Activated CD4-positive, alpha-beta T cell treated with anti-CD3 and anti-CD28 coated beads, Interleukin-2, Interleukin-6, amounts not matched to agents 100 ng/mL and 50 ng/mL, durations not matched to agents 16 hours and 8 hours (primary cell): Measurements from ENCODE around the gene ATRNL1.
"Not testable (repeated sequence)": the region's sequence is repeated elsewhere in the genome, so short reads cannot be mapped to it uniquely, and the experiment has no call there.

Experiments used
- DNase-seq: peaks from one replicate; pipeline ENCODE4 v3.0.0-alpha.2; 2020

ATRNL1 gene

DNA sequence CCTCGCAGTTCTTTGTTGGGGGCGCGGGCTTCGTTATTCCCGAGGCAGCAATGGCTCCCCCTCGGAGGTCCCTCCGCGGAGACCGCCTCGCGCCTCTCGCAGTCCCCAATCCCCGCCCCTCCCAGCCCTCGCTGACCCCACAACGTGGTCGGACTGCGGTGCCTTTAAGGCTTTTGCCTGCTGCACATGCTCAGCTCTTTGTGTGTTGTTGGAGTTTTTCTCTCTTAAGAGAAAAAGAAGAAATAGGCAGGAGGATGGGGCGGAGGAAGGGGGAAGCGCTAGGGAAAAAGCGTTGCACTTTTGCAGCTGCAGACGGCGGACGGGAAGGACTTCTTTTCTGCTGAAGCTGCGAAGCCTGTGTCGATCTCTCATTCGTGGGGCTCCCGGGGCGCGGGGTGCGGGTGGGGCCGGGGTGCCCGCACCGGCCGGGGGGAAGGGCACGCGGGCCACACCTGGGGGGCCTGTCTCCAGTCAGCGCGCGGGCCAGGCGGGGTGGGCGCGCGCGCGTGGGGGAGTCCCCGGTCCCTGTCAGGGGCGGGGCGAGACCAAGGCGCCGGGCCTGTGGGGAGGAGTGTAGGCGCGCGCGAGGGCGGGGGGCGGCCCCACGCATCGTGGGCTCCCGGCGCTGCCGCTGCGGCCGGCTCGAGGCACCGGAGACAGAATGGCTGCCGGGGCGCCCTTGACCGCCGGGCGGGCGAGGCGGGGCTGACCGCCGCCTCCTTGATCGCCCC lies 445 bp upstream of the ATRNL1 start:
- DNase-seq: peak; percentile 8

DNA sequence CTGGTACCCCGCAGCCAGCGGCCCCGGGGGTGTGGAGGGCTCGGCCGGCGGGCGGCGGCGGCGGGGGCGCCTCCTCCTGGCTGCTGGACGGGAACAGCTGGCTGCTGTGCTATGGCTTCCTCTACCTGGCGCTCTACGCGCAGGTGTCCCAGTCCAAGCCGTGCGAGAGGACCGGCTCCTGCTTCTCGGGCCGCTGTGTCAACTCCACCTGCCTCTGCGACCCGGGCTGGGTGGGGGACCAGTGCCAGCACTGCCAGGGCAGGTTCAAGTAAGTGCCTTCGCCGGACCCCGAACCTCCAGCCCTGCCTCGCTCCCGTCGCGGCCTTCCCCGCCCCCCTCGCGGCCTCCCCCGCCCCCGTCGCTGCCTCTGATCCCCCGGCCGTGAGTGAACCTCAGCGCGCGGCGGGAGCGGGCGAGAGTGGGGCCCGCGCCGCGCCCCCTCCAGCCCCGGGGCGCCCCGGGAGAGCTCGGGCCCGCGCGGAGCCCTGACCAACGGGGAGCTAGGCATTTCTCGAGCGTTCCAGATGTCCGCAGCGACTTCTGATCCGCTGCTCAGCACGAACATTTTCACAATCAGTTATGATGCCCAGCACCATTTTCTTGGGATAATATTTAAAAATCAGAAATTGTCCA lies 727 bp downstream of the ATRNL1 start:
- no peak for DNase-seq

DNA sequence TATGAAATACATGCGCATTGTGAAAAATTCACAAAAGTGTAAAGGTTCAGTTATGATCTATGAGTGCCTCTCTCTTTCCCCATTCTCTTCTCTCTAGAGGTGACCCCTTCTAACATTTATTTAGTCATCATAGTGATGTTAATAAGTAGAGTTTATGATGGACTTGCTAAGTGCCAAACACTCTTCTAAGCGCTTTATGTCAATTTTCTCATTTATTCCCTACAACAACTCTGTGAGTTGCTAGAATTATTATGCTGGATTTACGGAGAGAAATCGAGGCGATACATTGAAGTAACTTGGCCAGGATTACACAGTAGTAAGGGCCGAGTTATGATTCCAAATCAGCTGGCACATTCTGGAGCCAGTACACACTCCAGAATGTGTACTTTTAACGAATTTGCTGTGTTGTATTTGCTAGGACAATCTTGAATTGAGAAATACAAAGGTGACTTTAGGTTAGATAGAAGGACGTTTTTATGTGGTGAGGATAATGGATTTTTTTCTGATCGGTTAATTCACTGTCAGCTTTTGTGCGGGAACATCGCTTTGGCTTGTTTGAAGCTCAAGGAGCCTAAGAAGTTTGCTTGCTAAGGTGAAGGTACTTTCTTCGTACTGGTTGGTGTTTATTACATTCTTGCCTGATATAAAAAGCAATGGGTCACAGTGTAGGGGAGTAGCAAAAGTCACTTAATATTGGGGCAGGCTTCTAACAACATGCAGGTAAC lies 1.4 kb downstream of the ATRNL1 start:
- no peak for DNase-seq

DNA sequence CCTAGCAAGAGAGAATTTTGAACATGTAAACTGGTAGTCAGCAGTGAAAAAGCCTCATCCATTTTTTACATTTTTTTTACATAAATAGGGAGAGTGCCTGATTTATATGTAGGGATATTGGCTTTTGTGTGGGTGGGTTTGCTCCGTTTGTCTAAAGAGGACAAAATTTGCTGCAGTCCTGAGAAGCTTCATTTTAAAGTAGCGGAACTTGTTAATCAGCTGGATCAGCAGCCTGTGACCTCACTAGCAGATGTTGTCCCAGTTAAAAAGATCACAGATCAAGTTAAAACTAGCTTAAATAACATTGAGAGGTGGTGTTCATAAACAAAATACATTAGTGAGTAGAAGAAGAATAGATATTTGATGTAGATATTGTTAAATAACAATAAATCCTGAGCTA lies 2.6 kb downstream of the ATRNL1 start:
- no peak for DNase-seq

DNA sequence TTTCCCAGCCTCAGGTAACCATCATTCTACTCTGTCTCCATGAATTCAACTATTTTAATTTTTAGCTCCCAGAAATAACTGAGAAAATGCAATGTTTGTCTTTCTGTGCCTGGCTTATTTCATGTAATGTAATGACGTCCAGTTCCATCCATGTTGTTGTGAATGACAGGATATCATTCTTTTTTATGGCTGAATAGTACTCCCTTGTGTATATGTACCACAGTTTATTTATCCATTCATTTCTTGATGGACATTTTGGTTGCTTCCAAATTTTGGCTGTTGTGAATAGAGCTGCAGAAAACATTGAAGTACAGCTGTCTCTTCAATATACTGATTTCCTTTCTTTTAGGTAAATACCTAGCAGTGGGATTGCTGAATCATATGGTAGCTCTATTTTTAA lies 10.5 kb downstream of the ATRNL1 start:
- no peak for DNase-seq

DNA sequence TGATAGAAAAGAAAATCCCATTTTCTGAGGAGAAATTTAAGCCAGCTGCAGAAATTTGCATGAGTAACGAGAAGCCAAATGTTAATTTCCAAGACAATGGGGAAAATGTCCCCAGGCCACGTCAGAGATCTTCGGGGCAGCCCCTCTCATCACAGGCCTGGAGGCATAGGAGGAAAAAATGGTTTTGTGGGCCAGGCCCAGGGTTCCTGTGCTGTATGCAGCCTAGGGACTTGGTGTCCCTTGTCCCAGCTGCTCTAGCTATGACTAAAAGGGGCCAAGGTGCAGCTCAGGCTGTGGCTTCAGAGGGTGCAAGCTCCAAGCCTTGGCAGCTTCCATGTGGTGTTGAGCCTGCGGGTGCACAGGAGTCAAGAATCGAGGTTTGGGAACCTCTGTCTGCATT lies 12.2 kb downstream of the ATRNL1 start:
- DNase-seq: not testable (repeated sequence)

DNA sequence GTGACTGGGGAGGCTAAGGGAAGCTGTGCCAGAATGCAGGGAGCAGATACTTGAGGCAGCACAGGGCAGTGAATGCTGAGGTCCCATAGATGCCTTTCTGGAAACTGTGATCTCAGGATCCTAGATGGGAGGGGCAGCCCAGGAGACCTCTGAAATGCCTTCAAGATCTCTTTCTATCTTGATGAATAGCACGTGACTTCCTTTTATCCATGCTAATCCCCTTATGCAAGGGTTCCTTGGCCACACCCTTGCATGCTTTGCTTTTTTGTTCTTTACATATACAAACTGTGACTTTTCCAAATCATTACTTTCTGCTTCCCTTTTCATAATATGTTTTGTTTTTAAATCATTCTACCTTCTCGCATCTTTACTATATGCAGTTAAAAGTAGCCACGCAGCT lies 14.7 kb downstream of the ATRNL1 start:
- DNase-seq: no peak

DNA sequence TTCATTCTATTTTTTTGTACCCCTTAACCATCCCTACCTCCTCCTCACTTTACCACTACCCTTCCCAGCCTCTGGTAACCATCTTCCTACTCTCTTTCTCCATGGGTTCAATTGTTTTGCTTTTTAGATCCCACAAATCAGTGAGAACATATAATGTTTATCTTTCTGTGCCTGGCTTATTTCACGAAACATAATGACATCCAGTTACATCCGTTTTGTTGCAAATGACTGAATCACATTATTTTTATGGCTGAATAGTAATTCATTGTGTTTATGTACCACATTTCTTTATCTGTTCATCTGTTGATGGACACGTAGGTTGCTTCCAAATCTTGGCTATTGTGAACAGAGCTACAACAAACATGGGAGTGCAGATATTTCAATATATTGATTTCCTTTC lies 24.1 kb downstream of the ATRNL1 start:
- no peak for DNase-seq

DNA sequence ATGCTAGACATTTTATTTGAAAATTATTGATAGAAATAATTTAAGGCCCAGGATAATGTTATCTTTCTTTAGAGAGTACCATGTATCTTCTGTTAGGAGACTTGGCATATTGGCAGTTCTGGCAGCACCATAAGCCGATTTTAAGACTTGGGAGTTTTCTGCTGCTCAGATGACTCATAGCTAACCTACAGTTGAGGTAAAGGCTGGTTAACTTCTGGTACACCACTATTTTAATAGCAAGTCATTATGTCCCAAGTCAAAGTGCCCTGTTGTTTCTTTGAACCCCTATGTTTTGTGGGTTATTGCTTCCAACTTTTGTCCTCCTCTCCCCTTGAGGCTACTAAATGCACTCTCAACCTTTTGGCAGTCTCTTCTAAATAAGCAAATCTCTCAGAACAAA lies 25.2 kb downstream of the ATRNL1 start:
- DNase-seq: no peak

DNA sequence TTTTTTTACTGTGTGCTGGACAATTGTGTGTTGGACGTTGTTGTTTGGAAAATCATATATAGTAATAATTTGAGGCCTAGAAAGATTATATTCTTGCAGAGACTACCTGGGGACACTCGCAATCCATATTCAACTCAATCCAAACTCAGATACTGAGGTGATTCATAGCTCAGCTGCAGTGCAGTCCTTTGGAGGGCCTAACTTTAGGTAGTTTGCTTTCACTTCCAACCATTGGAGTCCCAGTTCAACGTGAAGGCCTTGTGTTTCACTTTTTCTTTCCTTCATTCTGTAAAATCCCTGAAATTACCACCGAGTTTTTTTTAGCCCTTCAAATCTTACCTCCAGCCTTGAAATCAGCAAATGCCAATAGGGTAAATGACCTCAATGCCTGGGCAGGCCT lies 32.3 kb downstream of the ATRNL1 start:
- no peak for DNase-seq

DNA sequence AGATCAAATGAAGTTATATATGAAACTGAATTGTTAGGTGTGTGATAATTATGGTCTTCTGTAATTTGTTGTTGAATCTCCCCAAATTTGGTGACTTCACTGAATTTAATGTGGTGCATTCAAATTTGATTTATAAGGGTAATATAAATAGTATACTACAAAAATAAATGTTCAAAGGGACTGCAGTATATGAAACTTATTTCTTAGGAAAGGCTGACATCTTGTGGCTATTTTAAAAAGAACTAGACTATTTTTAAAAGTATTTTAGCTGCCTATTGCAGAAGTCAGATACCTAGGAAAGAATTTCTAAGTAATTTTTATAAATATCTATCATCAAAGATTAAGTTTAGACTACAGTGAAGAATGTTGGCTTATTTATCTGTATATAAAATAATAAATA lies 36.6 kb downstream of the ATRNL1 start:
- DNase-seq: peak; percentile 27

DNA sequence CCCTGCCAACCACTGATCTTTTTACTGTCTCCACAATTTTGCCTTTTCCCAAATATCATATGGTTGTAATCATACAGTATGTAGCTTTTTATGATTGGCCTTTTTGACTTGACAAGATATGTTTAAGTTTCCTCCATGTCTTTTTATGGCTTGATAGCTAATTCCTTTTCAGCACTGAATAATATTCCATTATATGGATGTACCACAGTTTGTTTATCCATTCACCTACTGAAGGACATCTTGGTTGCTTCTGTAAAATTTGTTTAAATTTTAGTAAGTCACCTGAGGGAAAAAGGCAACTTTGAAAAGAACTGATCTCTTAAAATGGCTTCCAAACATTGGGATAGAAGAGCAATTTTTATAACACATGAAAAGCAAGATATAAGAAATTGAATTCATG lies 43.5 kb downstream of the ATRNL1 start:
- DNase-seq: no peak

DNA sequence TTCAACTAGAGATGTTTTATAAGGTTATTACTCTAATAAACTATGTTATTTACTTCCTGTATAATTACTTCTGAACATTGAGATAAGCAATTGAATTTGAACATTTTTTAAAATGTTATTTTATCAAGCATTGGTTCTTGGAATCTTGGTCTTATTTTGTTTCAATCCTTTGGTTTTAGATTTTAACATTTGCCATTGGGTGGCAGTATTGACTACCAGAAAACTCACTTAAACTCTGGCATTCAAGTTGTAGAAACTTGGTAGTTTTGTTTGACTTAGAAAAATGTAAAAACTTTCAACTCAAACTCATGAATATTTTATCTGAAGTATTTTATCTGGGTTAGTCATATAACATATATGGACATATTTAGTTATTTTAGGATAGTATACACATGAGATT lies 48.1 kb downstream of the ATRNL1 start:
- no peak for DNase-seq

DNA sequence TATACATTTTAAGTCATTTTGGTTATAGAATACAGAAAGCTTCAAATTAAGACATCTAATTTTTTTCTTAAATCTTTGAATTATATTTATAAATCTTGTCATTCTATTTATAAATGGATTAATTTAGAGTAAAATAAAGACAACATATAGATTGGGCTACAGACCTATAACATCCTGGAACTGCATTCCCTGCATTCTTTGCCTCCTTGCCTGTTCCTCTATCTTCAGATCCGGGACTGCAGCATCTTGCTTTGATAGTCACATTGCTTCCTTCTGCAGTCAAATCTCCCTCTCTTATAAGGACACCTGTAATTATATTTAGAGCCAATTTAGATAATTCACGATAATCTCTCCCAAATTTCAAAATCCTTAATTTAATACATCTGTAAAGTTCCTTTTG lies 64.2 kb downstream of the ATRNL1 start:
- no peak for DNase-seq

DNA sequence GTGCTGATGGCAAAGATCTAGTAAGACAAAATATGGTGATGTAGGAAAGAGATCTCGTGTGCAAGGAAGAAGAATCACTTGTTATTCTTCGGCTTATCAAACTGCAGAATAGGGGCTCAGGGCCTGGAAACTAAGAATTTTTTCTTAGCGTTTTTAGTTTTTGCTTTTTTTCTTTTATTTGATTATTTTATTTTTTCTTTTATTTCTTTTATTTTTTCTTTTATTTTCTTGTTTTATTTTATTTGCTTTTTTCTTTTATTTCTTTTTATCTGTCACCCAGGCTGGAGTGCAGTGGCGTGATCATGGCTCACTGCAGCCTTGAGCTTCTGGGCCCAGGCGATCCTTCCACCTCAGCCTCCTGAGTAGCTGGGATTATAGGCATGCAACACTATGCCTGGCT lies 70.0 kb downstream of the ATRNL1 start:
- no peak for DNase-seq

DNA sequence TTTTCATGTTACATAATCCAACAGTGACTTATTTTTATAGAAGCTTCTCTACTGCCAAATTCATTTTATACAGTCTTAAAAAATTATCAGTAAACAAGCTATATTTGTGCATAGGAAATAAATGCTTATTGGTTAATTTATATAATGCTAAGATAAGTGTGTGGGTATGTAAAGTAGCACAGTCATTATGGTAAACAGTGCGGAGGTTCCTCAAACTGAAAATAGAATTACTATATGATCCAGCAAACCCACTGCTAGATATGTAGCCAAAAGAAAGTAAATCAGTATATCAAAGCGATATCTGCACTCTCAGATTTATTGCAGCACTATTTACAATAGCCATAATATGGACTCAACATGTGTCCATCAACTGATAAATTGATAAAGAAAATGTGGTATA lies 71.1 kb downstream of the ATRNL1 start:
- no peak for DNase-seq

DNA sequence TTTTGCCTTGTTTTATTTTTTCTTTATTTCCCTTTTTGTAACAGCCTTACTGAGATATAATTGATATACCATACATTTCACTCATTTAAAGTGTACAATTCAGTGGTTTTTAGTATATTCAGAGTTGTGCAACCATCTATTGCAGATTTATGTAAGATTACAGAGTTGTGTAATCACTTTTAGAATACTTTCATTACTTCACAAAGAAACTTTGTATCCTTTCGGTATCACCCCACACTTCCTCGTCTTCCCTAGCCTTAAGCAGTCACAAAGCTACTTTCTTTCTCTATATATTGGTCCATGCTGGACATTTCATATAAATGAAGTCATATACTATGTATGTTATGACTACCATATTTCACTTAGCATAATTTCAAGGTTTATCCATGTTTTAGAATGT lies 74.6 kb downstream of the ATRNL1 start:
- no peak for DNase-seq

DNA sequence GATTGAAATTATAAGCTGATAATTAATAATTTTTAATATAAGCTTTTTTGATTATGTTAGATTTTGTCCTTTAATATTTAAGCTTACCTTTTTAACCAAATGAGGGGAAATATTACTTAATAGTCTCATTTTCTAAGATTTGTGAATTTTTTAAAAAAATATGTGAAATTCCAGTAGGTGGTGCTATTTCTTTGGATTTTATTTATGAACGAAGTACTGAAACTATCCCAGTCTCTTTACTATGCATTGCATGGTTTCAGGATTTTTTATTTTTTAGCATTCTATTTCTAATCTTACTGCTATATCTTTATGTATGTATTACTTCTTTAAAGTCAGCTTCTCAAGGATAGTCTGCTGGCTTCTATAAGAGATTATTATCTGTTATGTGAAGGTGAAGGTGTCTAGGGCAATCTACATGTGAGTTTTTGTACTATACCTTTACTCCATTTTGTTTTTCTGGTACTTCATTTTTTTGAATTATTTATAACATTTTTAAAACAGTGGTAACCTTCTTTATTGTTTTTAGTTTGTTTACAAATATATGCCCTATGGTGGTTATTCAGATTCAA lies 78.3 kb downstream of the ATRNL1 start:
- DNase-seq: peak; percentile 1

DNA sequence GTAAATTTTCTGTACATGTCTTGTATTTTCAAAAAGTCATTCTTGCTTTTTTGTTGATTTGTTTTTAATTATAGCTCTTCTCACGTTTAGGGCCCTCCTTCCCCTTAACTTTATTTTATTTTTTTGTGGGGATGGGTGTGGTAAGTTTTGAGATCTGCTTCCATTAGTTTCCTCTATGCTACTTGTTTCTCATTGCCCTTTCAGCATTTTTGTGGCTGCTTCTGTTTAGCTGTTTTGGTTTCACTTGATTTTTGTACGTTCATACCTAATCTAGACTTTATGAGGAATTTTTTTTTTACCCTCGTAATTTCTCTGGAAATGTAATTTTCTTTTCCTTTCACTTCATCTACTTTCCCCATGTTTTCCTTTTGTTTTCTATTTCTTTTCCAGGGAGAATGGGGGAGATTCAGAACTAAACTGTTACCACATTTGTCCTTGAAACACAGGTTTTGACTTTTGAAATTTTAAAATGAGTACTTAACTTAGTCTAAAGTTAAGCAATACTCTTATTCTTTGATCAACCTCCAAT lies 80.8 kb downstream of the ATRNL1 start:
- no peak for DNase-seq

DNA sequence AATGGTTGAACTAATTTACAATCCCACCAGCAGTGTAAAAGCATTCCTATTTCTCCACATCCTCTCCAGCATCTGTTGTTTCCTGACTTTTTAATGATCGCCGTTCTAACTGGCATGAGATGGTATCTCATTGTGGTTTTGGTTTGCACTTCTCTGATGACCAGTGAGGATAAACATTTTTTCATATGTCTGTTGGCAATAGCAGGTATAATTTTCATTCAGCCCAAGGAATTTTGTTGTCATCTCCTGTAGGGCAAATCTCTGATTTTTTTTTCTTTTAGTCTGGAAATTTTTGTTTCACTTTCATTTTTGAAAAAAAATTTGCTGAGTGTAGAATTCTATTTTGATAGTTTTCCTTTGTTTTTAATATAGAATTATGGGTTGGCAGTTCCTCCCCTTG lies 114.1 kb downstream of the ATRNL1 start:
- DNase-seq: not testable (repeated sequence)

DNA sequence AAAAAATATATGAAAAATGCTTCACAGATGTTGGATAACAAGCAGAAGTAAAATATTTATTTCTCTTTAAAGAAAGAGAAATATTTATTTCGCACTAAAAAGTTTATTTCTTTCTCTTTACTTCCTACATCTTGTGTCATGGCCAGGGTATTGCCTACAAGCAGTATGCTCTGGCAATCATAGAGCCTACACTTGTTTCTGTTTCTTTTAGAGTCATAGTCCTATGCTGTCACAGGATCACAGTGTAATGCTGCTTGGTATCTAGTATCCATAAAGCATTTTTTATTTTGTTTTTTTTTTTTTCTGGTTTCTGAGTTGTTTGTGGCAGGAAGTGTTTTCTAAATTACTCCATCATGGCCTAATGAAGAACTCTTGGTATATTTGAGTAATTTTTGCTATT lies 116.0 kb downstream of the ATRNL1 start:
- no peak for DNase-seq

DNA sequence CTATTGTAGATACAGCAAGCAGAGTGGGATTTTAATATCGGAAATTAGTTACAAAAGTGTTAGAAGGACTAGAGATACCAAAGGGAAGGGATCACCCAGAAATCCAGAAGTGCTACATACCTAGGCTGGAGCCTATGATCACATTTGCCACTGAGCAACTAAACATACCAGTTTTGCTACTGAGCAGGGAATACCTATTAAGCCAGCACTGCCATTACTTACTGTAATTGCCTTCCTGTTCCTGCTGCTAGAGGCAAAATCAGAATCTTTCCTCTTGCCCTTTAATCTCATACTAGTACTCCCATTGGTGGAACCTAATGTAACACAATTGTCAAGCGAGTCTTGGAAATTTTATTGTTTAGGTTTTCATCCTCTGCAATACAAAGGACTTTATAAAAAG lies 121.7 kb downstream of the ATRNL1 start:
- no peak for DNase-seq

DNA sequence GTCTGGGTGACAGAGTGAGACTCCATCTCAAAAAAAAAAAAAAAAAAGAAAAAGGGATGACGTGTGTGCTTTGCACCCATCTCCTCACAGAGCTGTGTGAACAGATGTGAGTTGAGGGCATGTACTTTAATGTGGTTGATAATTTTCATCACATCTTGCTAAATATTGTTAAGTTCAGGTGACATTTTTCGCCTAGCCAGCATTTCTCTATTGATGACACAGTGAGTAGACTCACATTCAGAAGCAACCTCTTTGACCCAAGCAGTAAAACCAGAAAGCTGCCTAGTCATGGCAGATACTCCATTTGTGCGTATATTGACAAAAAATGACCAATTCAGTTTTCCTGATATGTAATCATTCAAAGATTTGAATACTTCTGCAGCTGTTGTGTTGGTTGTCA lies 126.0 kb downstream of the ATRNL1 start:
- no peak for DNase-seq

DNA sequence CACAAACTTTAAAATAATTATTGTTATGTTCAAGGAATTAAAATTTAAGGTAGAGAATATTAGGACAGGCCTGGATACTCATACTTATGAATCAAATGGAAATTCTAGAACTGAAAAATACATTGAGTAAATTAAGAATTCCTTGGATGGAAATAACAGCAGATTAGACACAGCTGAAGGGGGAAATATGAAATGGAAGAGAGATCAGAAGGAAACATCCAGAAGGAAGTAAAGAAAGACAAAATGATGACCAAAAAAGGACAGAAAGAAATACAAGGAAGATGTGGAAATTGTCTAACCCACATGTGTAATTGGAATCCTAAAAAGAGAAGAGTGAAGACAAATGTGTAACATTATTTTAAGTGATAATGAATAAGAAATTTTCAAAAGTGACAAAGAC lies 128.9 kb downstream of the ATRNL1 start:
- DNase-seq: no peak
